Ishikawa (cell line): ENCODE measurements around the gene PDS5A.

ENCODE experiments used
- CEBPB ChIP-seq: IDR thresholded peaks from 2 replicates; pipeline ENCODE4 v1.6.1; 2012
- CREB1 ChIP-seq: IDR thresholded peaks from 2 replicates; pipeline ENCODE4 v1.6.1; 2012; ENCODE audit warnings: low read depth
- EGR1 ChIP-seq: IDR thresholded peaks from 2 replicates; pipeline ENCODE4 v1.6.1; 2012
- EP300 ChIP-seq: IDR thresholded peaks from 2 replicates; pipeline ENCODE4 v1.6.1; 2012; ENCODE audit warnings: borderline replicate concordance
- FOXM1 ChIP-seq: IDR thresholded peaks from 2 replicates; pipeline ENCODE4 v1.6.1; 2012; ENCODE audit warnings: low read depth, borderline replicate concordance
- NFIC ChIP-seq: IDR thresholded peaks from 2 replicates; pipeline ENCODE4 v1.6.1; 2012
- RAD21 ChIP-seq: IDR thresholded peaks from 2 replicates; pipeline ENCODE4 v1.6.1; 2012; ENCODE audit warnings: low read depth
- TAF1 ChIP-seq: IDR thresholded peaks from 2 replicates; pipeline ENCODE4 v1.6.1; 2012; ENCODE audit warnings: low read depth, mild to moderate bottlenecking
- TCF12 ChIP-seq: IDR thresholded peaks from 2 replicates; pipeline ENCODE4 v1.6.1; 2012; ENCODE audit warnings: low read depth
- TEAD4 ChIP-seq: IDR thresholded peaks from 2 replicates; pipeline ENCODE4 v1.6.1; 2012
- YY1 ChIP-seq: IDR thresholded peaks from 2 replicates; pipeline ENCODE4 v1.6.1; 2012; ENCODE audit warnings: low read depth
- ZBTB7A ChIP-seq: IDR thresholded peaks from 2 replicates; pipeline ENCODE4 v1.6.1; 2012; ENCODE audit warnings: low read depth
- TF ChIP-seq, protein P1 (sequence below): IDR thresholded peaks from 2 replicates; pipeline ENCODE4 v1.6.1; 2012; ENCODE audit warnings: low read depth, mild to moderate bottlenecking
- TF ChIP-seq, protein P2 (sequence below): IDR thresholded peaks from 2 replicates; pipeline ENCODE4 v1.6.1; 2012
- TF ChIP-seq, protein P3 (sequence below): IDR thresholded peaks from 2 replicates; pipeline ENCODE4 v1.6.1; 2012

Gene PDS5A

DNA sequence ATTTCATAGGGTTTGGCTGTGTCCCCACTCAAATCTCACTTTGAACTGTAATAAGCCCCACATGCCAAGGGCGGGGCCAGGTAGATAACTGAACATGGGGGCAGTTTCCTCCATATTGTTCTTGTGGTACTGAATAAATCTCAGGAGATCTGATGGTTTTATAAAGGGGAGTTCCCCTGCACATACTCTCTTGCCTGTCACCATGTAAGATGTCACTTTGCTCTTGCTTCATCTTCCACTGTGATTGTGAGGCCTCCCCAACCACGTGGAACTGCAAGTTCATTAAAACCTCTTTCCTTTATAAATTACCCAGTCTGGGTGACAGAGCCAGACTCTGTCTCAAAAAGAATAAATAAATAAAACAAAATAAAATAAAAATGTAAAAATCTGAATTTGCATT is 95.9 kb downstream of the PDS5A start:
- no peak for TF ChIP-seq NFIC
- TF ChIP-seq EGR1, result no peak
- TF ChIP-seq, protein P1, sequence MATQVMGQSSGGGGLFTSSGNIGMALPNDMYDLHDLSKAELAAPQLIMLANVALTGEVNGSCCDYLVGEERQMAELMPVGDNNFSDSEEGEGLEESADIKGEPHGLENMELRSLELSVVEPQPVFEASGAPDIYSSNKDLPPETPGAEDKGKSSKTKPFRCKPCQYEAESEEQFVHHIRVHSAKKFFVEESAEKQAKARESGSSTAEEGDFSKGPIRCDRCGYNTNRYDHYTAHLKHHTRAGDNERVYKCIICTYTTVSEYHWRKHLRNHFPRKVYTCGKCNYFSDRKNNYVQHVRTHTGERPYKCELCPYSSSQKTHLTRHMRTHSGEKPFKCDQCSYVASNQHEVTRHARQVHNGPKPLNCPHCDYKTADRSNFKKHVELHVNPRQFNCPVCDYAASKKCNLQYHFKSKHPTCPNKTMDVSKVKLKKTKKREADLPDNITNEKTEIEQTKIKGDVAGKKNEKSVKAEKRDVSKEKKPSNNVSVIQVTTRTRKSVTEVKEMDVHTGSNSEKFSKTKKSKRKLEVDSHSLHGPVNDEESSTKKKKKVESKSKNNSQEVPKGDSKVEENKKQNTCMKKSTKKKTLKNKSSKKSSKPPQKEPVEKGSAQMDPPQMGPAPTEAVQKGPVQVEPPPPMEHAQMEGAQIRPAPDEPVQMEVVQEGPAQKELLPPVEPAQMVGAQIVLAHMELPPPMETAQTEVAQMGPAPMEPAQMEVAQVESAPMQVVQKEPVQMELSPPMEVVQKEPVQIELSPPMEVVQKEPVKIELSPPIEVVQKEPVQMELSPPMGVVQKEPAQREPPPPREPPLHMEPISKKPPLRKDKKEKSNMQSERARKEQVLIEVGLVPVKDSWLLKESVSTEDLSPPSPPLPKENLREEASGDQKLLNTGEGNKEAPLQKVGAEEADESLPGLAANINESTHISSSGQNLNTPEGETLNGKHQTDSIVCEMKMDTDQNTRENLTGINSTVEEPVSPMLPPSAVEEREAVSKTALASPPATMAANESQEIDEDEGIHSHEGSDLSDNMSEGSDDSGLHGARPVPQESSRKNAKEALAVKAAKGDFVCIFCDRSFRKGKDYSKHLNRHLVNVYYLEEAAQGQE, result no peak
- TF ChIP-seq EP300, result no peak
- TF ChIP-seq TCF12, result no peak
- no peak for TF ChIP-seq YY1
- TF ChIP-seq, protein P2, sequence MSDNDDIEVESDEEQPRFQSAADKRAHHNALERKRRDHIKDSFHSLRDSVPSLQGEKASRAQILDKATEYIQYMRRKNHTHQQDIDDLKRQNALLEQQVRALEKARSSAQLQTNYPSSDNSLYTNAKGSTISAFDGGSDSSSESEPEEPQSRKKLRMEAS, result no peak
- no peak for TF ChIP-seq RAD21
- no peak for TF ChIP-seq TEAD4
- no peak for TF ChIP-seq TAF1
- TF ChIP-seq, protein P3, sequence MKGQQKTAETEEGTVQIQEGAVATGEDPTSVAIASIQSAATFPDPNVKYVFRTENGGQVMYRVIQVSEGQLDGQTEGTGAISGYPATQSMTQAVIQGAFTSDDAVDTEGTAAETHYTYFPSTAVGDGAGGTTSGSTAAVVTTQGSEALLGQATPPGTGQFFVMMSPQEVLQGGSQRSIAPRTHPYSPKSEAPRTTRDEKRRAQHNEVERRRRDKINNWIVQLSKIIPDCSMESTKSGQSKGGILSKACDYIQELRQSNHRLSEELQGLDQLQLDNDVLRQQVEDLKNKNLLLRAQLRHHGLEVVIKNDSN, result no peak
- TF ChIP-seq CREB1, result no peak
- TF ChIP-seq CEBPB, result no peak
- TF ChIP-seq FOXM1, result no peak
- TF ChIP-seq ZBTB7A, result no peak

DNA sequence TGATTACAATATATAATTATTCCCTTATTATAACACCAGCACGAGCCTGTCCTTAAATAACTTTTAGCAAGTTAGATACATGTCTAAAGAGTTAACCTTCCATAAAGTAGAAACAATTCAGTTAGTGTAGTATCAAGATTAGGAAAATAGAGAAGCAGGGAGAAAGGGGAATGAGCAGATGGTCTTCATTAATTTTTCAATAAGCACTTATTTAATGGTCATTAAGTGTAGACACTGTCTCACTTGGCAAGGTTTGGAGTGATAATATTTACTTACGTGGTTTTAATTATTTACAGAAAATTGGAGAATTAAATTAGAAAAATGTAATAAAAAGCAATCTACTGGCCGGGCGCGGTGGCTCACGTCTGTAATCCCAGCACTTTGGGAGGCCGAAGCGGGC is 99.7 kb downstream of the PDS5A start:
- no peak for TF ChIP-seq CEBPB
- TF ChIP-seq ZBTB7A, result no peak
- TF ChIP-seq, protein P1, result no peak
- TF ChIP-seq CREB1, result no peak
- TF ChIP-seq TEAD4, result no peak
- TF ChIP-seq NFIC, result no peak
- TF ChIP-seq FOXM1, result no peak
- no peak for TF ChIP-seq EP300
- TF ChIP-seq YY1, result no peak
- TF ChIP-seq TCF12, result no peak
- no peak for TF ChIP-seq EGR1
- TF ChIP-seq RAD21, result no peak
- TF ChIP-seq, protein P3, result no peak
- no peak for TF ChIP-seq TAF1

DNA sequence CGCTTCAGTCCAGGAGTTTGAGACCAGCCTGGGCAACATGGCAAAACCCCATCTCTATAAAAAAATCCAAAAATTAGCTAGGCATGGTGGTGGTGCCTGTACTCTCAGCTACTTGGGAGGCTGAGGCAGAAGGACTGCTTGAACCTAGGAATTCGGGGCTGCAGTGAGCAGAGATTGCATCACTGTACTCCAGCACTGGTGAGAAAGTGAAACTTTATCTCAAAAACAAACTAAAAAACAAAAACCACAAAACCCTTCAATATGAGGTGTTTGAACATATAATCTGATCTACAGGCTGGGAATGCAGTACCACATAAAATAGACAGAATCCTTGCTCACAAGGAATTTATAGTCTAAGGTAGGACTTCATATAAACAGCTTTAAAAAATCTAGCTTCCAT is 103.9 kb downstream of the PDS5A start:
- TF ChIP-seq TAF1 (no peak), TCF12 (no peak), NFIC (no peak)
- TF ChIP-seq, protein P3, result no peak

DNA sequence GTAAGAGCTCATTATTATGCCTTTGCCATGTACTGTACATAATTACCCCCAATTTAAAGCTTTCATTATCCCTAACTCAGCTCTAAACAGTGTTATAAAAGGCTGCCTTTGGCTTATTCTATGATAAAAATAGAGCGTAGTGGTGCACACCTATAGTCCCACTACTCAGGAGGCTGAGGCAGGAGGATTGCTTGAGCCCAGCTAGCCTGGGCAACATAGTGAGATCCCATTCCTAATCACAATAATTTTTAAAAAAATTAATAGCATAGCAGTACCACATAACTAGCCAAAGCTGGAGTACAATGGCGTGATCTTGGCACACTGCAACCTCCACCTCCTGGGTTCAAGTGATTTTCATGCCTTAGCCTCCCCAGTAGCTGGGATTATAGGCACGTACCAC is 112.4 kb downstream of the PDS5A start:
- TF ChIP-seq YY1, result no peak
- TF ChIP-seq, protein P3, result no peak
- TF ChIP-seq TAF1, result no peak
- no peak for TF ChIP-seq ZBTB7A
- no peak for TF ChIP-seq EGR1
- no peak for TF ChIP-seq TEAD4
- no peak for TF ChIP-seq EP300
- TF ChIP-seq CREB1, result no peak
- no peak for TF ChIP-seq NFIC
- TF ChIP-seq, protein P1, result no peak
- no peak for TF ChIP-seq CEBPB

DNA sequence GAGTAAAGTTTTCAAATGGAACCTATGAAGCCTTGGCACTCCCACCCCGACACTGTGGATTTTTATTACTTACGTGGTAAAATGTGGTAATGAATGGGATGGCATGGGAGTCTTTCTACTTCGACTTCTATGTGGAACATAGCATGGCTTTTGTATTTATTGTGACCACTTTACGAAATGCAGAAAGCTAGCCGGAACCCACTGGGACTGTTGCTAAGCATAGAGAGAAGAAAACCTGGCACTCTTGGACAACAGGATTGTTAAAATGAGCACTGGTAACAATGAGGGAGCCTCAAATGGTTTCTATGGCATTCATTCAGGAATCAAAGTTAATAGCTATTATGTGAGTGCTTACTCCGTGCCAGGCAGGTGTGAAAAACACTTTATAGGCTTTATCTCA is 113.3 kb downstream of the PDS5A start:
- TF ChIP-seq FOXM1 (no peak), NFIC (no peak), CEBPB (no peak), ZBTB7A (no peak), TAF1 (no peak), EGR1 (no peak), TEAD4 (no peak)
- TF ChIP-seq, protein P2, result no peak
